Type B pancreatic cell (in vitro differentiated cells): ENCODE results near the gene TANGO6. TPM values are rescaled to one million over a fixed set of nuclear protein-coding genes. Genes with fewer than 3 reads are reported as not detected.

Source experiments
- DNase-seq: peaks from one replicate; pipeline ENCODE4 v3.0.0; 2021; ENCODE audit warnings: mixed read lengths; ENCODE audit not compliant: unreplicated experiment; ENCODE audit errors: extremely low spot score
- H3K27ac Mint-ChIP-seq: 2 replicates; pipeline ENCODE4 v1.8.0; 2021; ENCODE audit warnings: mild to moderate bottlenecking, mixed read lengths
- H3K27me3 Mint-ChIP-seq: 2 replicates; pipeline ENCODE4 v1.8.0; 2021; ENCODE audit warnings: mixed read lengths
- H3K36me3 Mint-ChIP-seq: 2 replicates; pipeline ENCODE4 v1.8.0; 2021; ENCODE audit warnings: mixed read lengths
- H3K4me1 Mint-ChIP-seq: one replicate; pipeline ENCODE4 v1.8.0; 2021; ENCODE audit warnings: mixed read lengths; ENCODE audit not compliant: unreplicated experiment
- H3K4me3 Mint-ChIP-seq: 2 replicates; pipeline ENCODE4 v1.8.0; 2021; ENCODE audit warnings: mild to moderate bottlenecking, mixed read lengths
- H3K9me3 Mint-ChIP-seq: 2 replicates; pipeline ENCODE4 v1.8.0; 2021; ENCODE audit warnings: mixed read lengths
- total RNA-seq: library from RNA; stranded (reverse); gene quantifications from 2 replicates; pipeline ENCODE4 v1.2.1, GENCODE V29; 2021; ENCODE audit warnings: low replicate concordance
- TF ChIP-seq, protein P1 (sequence below): fragments of 200-600 bp; sonication (generic); conservative IDR thresholded peaks from 2 replicates; pipeline ENCODE4 v1.5.0; 2021; ENCODE audit warnings: antibody characterized with exemption, mild to moderate bottlenecking

The TANGO6 gene
- total RNA-seq, 1 donor from 2014 or later, result 13.0 TPM

GRCh38 chr16:69073181-69073702, 229.9 kb downstream of the TANGO6 start:
- TF ChIP-seq, protein P1, sequence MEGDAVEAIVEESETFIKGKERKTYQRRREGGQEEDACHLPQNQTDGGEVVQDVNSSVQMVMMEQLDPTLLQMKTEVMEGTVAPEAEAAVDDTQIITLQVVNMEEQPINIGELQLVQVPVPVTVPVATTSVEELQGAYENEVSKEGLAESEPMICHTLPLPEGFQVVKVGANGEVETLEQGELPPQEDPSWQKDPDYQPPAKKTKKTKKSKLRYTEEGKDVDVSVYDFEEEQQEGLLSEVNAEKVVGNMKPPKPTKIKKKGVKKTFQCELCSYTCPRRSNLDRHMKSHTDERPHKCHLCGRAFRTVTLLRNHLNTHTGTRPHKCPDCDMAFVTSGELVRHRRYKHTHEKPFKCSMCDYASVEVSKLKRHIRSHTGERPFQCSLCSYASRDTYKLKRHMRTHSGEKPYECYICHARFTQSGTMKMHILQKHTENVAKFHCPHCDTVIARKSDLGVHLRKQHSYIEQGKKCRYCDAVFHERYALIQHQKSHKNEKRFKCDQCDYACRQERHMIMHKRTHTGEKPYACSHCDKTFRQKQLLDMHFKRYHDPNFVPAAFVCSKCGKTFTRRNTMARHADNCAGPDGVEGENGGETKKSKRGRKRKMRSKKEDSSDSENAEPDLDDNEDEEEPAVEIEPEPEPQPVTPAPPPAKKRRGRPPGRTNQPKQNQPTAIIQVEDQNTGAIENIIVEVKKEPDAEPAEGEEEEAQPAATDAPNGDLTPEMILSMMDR, result no peak
- peaks cover 13% of the 10 kb centered on the region for H3K4me1 Mint-ChIP-seq
- H3K27ac Mint-ChIP-seq, result peak overlapping the region; percentile 41
- no peaks in the 10 kb centered on the region for H3K9me3 Mint-ChIP-seq
- H3K27me3 Mint-ChIP-seq, result no peaks in the 10 kb centered on the region
- DNase-seq, result no peak
- no peaks in the 10 kb centered on the region for H3K36me3 Mint-ChIP-seq
- no peak overlapping the region for H3K4me3 Mint-ChIP-seq

DNA sequence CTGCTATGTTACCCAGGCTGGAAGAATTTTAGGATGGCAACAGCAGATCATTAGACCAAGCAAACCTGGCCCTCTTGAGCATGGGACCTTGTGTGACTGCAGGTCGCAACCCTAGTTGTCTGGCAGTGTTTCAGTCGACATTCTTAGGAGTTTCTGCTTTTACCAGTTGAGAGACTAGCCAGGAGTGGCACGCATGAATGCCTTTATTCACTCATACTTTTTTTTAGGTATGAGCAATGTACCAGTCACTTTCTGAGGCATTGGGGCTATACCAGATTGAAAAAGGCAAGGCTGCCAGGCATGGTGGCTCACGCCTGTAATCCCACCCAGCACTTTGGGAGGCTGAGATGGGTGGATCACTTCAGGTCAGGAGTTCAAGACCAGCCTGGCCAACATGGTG, 233.9 kb downstream of the TANGO6 start:
- TF ChIP-seq, protein P1, result no peak
- no peaks in the 10 kb centered on the region for H3K27me3 Mint-ChIP-seq
- no peak for DNase-seq
- peaks cover 7% of the 10 kb centered on the region for H3K4me1 Mint-ChIP-seq
- no peak overlapping the region for H3K4me3 Mint-ChIP-seq
- no peaks in the 10 kb centered on the region for H3K36me3 Mint-ChIP-seq
- H3K9me3 Mint-ChIP-seq, result no peaks in the 10 kb centered on the region
- no peak overlapping the region for H3K27ac Mint-ChIP-seq

- TF ChIP-seq, protein P1, result no peak
- H3K27me3 Mint-ChIP-seq, result no peaks in the 10 kb centered on the region
- no peaks in the 10 kb centered on the region for H3K36me3 Mint-ChIP-seq
- no peaks in the 10 kb centered on the region for H3K4me1 Mint-ChIP-seq
- H3K4me3 Mint-ChIP-seq, result no peak overlapping the region
- H3K27ac Mint-ChIP-seq, result no peak overlapping the region
- DNase-seq, result no peak
- no peaks in the 10 kb centered on the region for H3K9me3 Mint-ChIP-seq
Measured at GRCh38 chr16:69078073-69078472, 234.7 kb downstream of the TANGO6 start.

GRCh38 chr16:69079697-69080096, 236.4 kb downstream of the TANGO6 start:
- TF ChIP-seq, protein P1, result no peak
- Mint-ChIP-seq H3K36me3 (peaks cover 4% of the 10 kb centered on the region), H3K9me3 (no peaks in the 10 kb centered on the region), H3K4me3 (no peak overlapping the region), H3K4me1 (no peaks in the 10 kb centered on the region), H3K27me3 (no peaks in the 10 kb centered on the region), H3K27ac (no peak overlapping the region)
- no peak for DNase-seq

GRCh38 chr16:69083306-69083941, 240.1 kb downstream of the TANGO6 start:
- Mint-ChIP-seq H3K4me3 (no peak overlapping the region), H3K27ac (no peak overlapping the region), H3K9me3 (no peaks in the 10 kb centered on the region), H3K27me3 (no peaks in the 10 kb centered on the region), H3K36me3 (peaks cover 6% of the 10 kb centered on the region), H3K4me1 (peaks cover 5% of the 10 kb centered on the region)
- TF ChIP-seq, protein P1, result no peak
- DNase-seq, result no peak
